ENCODE data around the gene FAM111B. TPM values are rescaled to one million over a fixed set of nuclear protein-coding genes. Genes with fewer than 3 reads are reported as not detected.

FAM111B gene
- total and polyA plus RNA-seq, 4 donors: 0.08 to 2.6 (median 1.4) TPM

GRCh38 chr11:59171508-59172322 is 64.7 kb downstream of the FAM111B start, which contains the start of gene DTX4:
DTX4 (plus strand) TSS chr11:59172132; CDS start chr11:59172596, 464 bp downstream.
- TF ChIP-seq RXRA (IDR thresholded peaks at IDR 0.05) (no peak), SP1 (IDR thresholded peaks at IDR 0.05) (peak; percentile 28), HNF4A (conservative IDR thresholded peaks at IDR 0.05) (no peak), ATF3 (IDR thresholded peaks at IDR 0.05) (no peak), CTCF (IDR thresholded peaks at IDR 0.05; ENCODE audit: low read depth, low read length, missing input control) (peak; percentile 98), TAF1 (conservative IDR thresholded peaks at IDR 0.05) (no peak), YY1 (IDR thresholded peaks at IDR 0.05) (no peak), FOXA2 (IDR thresholded peaks at IDR 0.05) (no peak), ZBTB33 (IDR thresholded peaks at IDR 0.05) (no peak), MAX (IDR thresholded peaks at IDR 0.05) (peak; percentile 30), REST (IDR thresholded peaks at IDR 0.05) (no peak), JUND (IDR thresholded peaks at IDR 0.05) (peak in 1 of 2 donors; percentile 12), HNF4G (IDR thresholded peaks at IDR 0.05) (no peak), EGR1 (IDR thresholded peaks at IDR 0.05; ENCODE audit: low read depth in 2 of 2) (no peak), GABPA (IDR thresholded peaks at IDR 0.05 in 1 of 2, conservative IDR thresholded peaks at IDR 0.05 in 1 of 2) (no peak), NR2F2 (IDR thresholded peaks at IDR 0.05) (no peak), FOXA1 (IDR thresholded peaks at IDR 0.05) (no peak), RAD21 (IDR thresholded peaks at IDR 0.05) (peak; percentile 92 to 93)
- Histone ChIP-seq H3K36me3 (ENCODE audit: control insufficient read depth in 4 of 4, insufficient read depth in 3 of 4, low read depth in 1 of 4, low read length in 3 of 4) (no peaks in the 10 kb centered on the region), H3K9me3 (ENCODE audit: control insufficient read depth in 4 of 4, low read length in 3 of 4) (no peaks in the 10 kb centered on the region), H3K9ac (ENCODE audit: low read depth in 1 of 2, low read length in 2 of 2) (peak within 1 kb of the TSS in 1 of 2 donors; percentile 74), H3K27me3 (ENCODE audit: control insufficient read depth in 4 of 4, insufficient read depth in 4 of 4, low read length in 3 of 4) (no peaks in the 10 kb centered on the region), H3K4me1 (ENCODE audit: control insufficient read depth in 4 of 4, insufficient read depth in 4 of 4, low read length in 3 of 4) (peaks cover 6 to 45% (median 29%) of the 10 kb centered on the region in 4 donors), H3K27ac (ENCODE audit: low read depth in 1 of 2, low read length in 2 of 2) (peak within 1 kb of the TSS; percentile 90 to 91), H3K4me3 (ENCODE audit: low read depth in 1 of 3, low read length in 3 of 3) (peak within 1 kb of the TSS; percentile 81 to 90 (median 90))
- peak; percentile 89 for DNase-seq (ENCODE audit: low spot score)
- WGBS: under 1% methylated on average over 64 of the region's 64 CpGs

Data from liver (tissue), 9 donors.